Measurements from ENCODE around the gene PVALEF.

GRCh38 chr17:81202318-81202717 is 37.0 kb downstream of the PVALEF start:
- TF ChIP-seq CTCF (IDR thresholded peaks at IDR 0.05) (no peak), POLR2AphosphoS5 (IDR thresholded peaks at IDR 0.05; ENCODE audit: low read depth, low read length) (no peak), REST (IDR thresholded peaks at IDR 0.05; ENCODE audit: insufficient read depth in 1 of 2, low read depth in 2 of 2, low read length in 1 of 2) (no peak), SIN3A (IDR thresholded peaks at IDR 0.05; ENCODE audit: borderline replicate concordance, insufficient read depth, low read depth, low read length) (no peak)

All from Panc1 (cell line).